H1 (cell line): ENCODE measurements around the gene DAPK2. TPM values are rescaled to one million over a fixed set of nuclear protein-coding genes. Genes with fewer than 3 reads are reported as not detected.

Experiments
- CTCF ChIA-PET: fragments of 300-600 bp; sonication (Branson Sonifier 250); formaldehyde crosslinking; loops from one replicate; lab custom pipeline; 2021; ENCODE audit not compliant: partially characterized antibody; lab: Charles Lee
- POLR2A ChIA-PET: fragments of 300-600 bp; sonication (Branson Sonifier 250); formaldehyde crosslinking; loops from one replicate; lab custom pipeline; 2021; ENCODE audit warnings: inconsistent platforms; ENCODE audit not compliant: partially characterized antibody; lab: Charles Lee
- DNase-seq, 2 experiments: peaks; one replicate each; pipeline versions ENCODE4 v3.0.0 to v3.0.0-alpha.2; 2010 to 2022; ENCODE audit warnings: low spot score in 2 of 2, low read depth in 1 of 2, mixed read lengths in 1 of 2
- FAIRE-seq: peaks from 2 replicates; lab custom pipeline; 2011; peaks lifted over from hg19 to GRCh38; lab: Jason Lieb, UNC
- H2AFZ ChIP-seq: 2 replicates; pipeline ENCODE4 v1.8.1; 2012; ENCODE audit warnings: low read length, inconsistent platforms
- H2AK5ac ChIP-seq: 2 replicates; pipeline ENCODE4 v1.6.1; 2013; ENCODE audit warnings: low read depth, low read length
- H2BK120ac ChIP-seq: replicated peaks from 2 replicates; pipeline ENCODE3; 2013; ENCODE audit warnings: low read depth, low read length, inconsistent platforms
- H2BK12ac ChIP-seq: 2 replicates; pipeline ENCODE4 v1.6.1; 2013; ENCODE audit warnings: low read depth, low read length
- H2BK15ac ChIP-seq: 2 replicates; pipeline ENCODE4 v1.6.1; 2013; ENCODE audit warnings: low read length
- H2BK20ac ChIP-seq: 2 replicates; pipeline ENCODE4 v1.6.1; 2013; ENCODE audit warnings: low read length
- H2BK5ac ChIP-seq: 2 replicates; pipeline ENCODE4 v1.6.1; 2013; ENCODE audit warnings: low read depth, low read length
- H3K14ac ChIP-seq: 2 replicates; pipeline ENCODE4 v1.6.1; 2013; ENCODE audit warnings: inconsistent platforms; ENCODE audit not compliant: insufficient read length
- H3K18ac ChIP-seq: 2 replicates; pipeline ENCODE4 v1.6.1; 2013; ENCODE audit warnings: low read length; ENCODE audit errors: extremely low read depth
- H3K23ac ChIP-seq: 2 replicates; pipeline ENCODE4 v1.6.1; 2013; ENCODE audit warnings: inconsistent platforms; ENCODE audit not compliant: insufficient read length
- H3K23me2 ChIP-seq: 2 replicates; pipeline ENCODE4 v1.6.1; 2013; ENCODE audit warnings: low read depth, low read length
- H3K27ac ChIP-seq: 2 replicates; pipeline ENCODE4 v1.6.1; 2011; ENCODE audit warnings: low read depth, low read length, inconsistent platforms
- H3K27me3 ChIP-seq, 4 experiments: replicated peaks in 1 of 4; 1 replicate in 1 of 4; 2 replicates in 3 of 4; pipeline versions ENCODE4 v1.6.1 to v1.8.1; 2011 to 2013; ENCODE audit warnings: low read length in 3 of 4, mild to moderate bottlenecking in 3 of 4, inconsistent platforms in 2 of 4, mixed read lengths in 2 of 4, moderate library complexity in 1 of 4; ENCODE audit not compliant: control insufficient read depth in 3 of 4, insufficient read depth in 3 of 4; ENCODE audit errors: extremely low read depth in 1 of 4
- H3K36me3 ChIP-seq, 4 experiments: 2 replicates each; pipeline versions ENCODE4 v1.6.1 to v1.8.1; 2011 to 2013; ENCODE audit warnings: mild to moderate bottlenecking in 4 of 4, low read length in 3 of 4, moderate library complexity in 2 of 4, control low read depth in 1 of 4, inconsistent platforms in 1 of 4; ENCODE audit not compliant: insufficient read depth in 4 of 4, control insufficient read depth in 2 of 4
- H3K4ac ChIP-seq: replicated peaks from 2 replicates; pipeline ENCODE3; 2013; ENCODE audit warnings: low read length, low read depth, mixed read lengths, inconsistent platforms; ENCODE audit not compliant: insufficient read length
- H3K4me1 ChIP-seq, 4 experiments: replicated peaks in 1 of 4; 1 replicate in 1 of 4; 2 replicates in 3 of 4; pipeline versions ENCODE4 v1.6.1 to v1.8.1; 2011 to 2013; ENCODE audit warnings: low read length in 3 of 4, inconsistent platforms in 2 of 4, mixed read lengths in 1 of 4; ENCODE audit not compliant: insufficient read depth in 4 of 4, control insufficient read depth in 3 of 4
- H3K4me2 ChIP-seq, 2 experiments: 2 replicates each; pipeline versions ENCODE4 v1.6.1 to v1.8.1; 2011 to 2013; ENCODE audit warnings: low read depth in 2 of 2, low read length in 2 of 2, control low read depth in 1 of 2, inconsistent platforms in 1 of 2, mild to moderate bottlenecking in 1 of 2; ENCODE audit not compliant: insufficient read depth in 1 of 2
- H3K4me3 ChIP-seq, 4 experiments: fragments of 200-600, 300-600 bp in 1 of 4; sonication (generic), shearing (Covaris generic), sonication (Bioruptor Twin) in 1 of 4; 2 replicates each; pipeline versions ENCODE4 v1.5.1 to v1.8.1; 2011 to 2016; ENCODE audit warnings: low read length in 4 of 4, low read depth in 3 of 4, control low read depth in 2 of 4, inconsistent platforms in 2 of 4, mild to moderate bottlenecking in 2 of 4, mixed read lengths in 1 of 4, moderate library complexity in 1 of 4; ENCODE audit not compliant: insufficient read depth in 2 of 4; ENCODE audit errors: extremely low read depth in 1 of 4
- H3K56ac ChIP-seq: replicated peaks from 2 replicates; pipeline ENCODE3; 2013; ENCODE audit warnings: low read depth, mild to moderate bottlenecking, mixed read lengths, low read length, inconsistent platforms; ENCODE audit not compliant: insufficient read length
- H3K79me1 ChIP-seq: 2 replicates; pipeline ENCODE4 v1.6.1; 2013; ENCODE audit warnings: low read depth, low read length, control low read depth
- H3K79me2 ChIP-seq, 2 experiments: 2 replicates each; pipeline versions ENCODE4 v1.6.1 to v1.8.1; 2012 to 2013; ENCODE audit warnings: low read length in 2 of 2, mild to moderate bottlenecking in 2 of 2, inconsistent platforms in 1 of 2; ENCODE audit not compliant: insufficient read depth in 2 of 2, control insufficient read depth in 1 of 2
- H3K9ac ChIP-seq, 4 experiments: replicated peaks in 1 of 4; 1 replicate in 1 of 4; 2 replicates in 3 of 4; pipeline versions ENCODE4 v1.6.1 to v1.8.1; 2011 to 2013; ENCODE audit warnings: low read depth in 3 of 4, low read length in 3 of 4, control low read depth in 2 of 4, mild to moderate bottlenecking in 2 of 4, moderate library complexity in 2 of 4, inconsistent platforms in 1 of 4; ENCODE audit errors: extremely low read depth in 1 of 4
- H3K9me3 ChIP-seq, 2 experiments: 2 replicates each; pipeline versions ENCODE4 v1.6.1 to v1.8.1; 2012 to 2013; ENCODE audit warnings: mild to moderate bottlenecking in 2 of 2, moderate library complexity in 2 of 2, control low read depth in 1 of 2, inconsistent platforms in 1 of 2, low read depth in 1 of 2, low read length in 1 of 2, mixed read lengths in 1 of 2; ENCODE audit not compliant: insufficient read depth in 2 of 2
- H4K20me1 ChIP-seq, 2 experiments: replicated peaks in 1 of 2; 2 replicates each; pipeline versions ENCODE3 to v1.8.1; 2011 to 2013; ENCODE audit warnings: inconsistent platforms in 2 of 2, low read length in 2 of 2, mild to moderate bottlenecking in 1 of 2; ENCODE audit not compliant: insufficient read depth in 2 of 2, control insufficient read depth in 1 of 2
- H4K5ac ChIP-seq: 2 replicates; pipeline ENCODE4 v1.6.1; 2013; ENCODE audit warnings: low read length, low read depth, mixed read lengths, inconsistent platforms; ENCODE audit not compliant: insufficient read length
- H4K8ac ChIP-seq: 2 replicates; pipeline ENCODE4 v1.8.0; 2013; ENCODE audit warnings: mild to moderate bottlenecking, moderate library complexity, low read length, inconsistent platforms; ENCODE audit not compliant: insufficient read depth; ENCODE audit errors: extremely low read depth
- H4K91ac ChIP-seq: replicated peaks from 2 replicates; pipeline ENCODE3; 2013; ENCODE audit warnings: low read length, mixed read lengths, inconsistent platforms; ENCODE audit not compliant: insufficient read length
- CBX8 ChIP-seq: fragments of 300-800, 300-1000 bp; sonication (generic); IDR thresholded peaks from 2 replicates; pipeline ENCODE4 v1.7.1; 2016; ENCODE audit warnings: low read depth, low read length, borderline replicate concordance
- CEBPB ChIP-seq: IDR thresholded peaks from 2 replicates; pipeline ENCODE4 v1.6.1; 2012; ENCODE audit warnings: low read depth, low read length
- CREB1 ChIP-seq: IDR thresholded peaks from 2 replicates; pipeline ENCODE4 v1.6.1; 2012; ENCODE audit warnings: inconsistent platforms
- EP300 ChIP-seq, 2 experiments: IDR thresholded peaks; 1 replicate in 1 of 2; 2 replicates in 1 of 2; pipeline ENCODE4 v1.6.1; 2011 to 2012; ENCODE audit warnings: low read depth in 2 of 2, low read length in 2 of 2, mild to moderate bottlenecking in 2 of 2, borderline replicate concordance in 1 of 2, inconsistent platforms in 1 of 2, moderate library complexity in 1 of 2
- KDM1A ChIP-seq: fragments of 200-600, 300-600 bp; sonication (generic); IDR thresholded peaks from 2 replicates; pipeline ENCODE4 v1.7.1; 2016; ENCODE audit warnings: mild to moderate bottlenecking, low read length, borderline replicate concordance
- SIRT6 ChIP-seq: IDR thresholded peaks from one replicate; pipeline ENCODE4 v1.7.1; 2012; ENCODE audit warnings: low read length, inconsistent platforms
- SP2 ChIP-seq: IDR thresholded peaks from 2 replicates; pipeline ENCODE4 v1.6.1; 2012; ENCODE audit warnings: mild to moderate bottlenecking, low read length, inconsistent platforms
- SP4 ChIP-seq: IDR thresholded peaks from 2 replicates; pipeline ENCODE4 v1.6.1; 2012; ENCODE audit warnings: low read length, inconsistent platforms
- WGBS, 2 experiments: shearing (Covaris generic) in 1 of 2; methylation state at CpG; one replicate each; pipeline versions ENCODE4 v1.1.6 to v1.1.7; 2013 to 2015; ENCODE audit warnings: low lambda C conversion rate in 2 of 2, mixed read lengths in 2 of 2, inconsistent platforms in 1 of 2, low coverage in 1 of 2, missing lambda C conversion rate in 1 of 2; ENCODE audit not compliant: insufficient replicate concordance in 2 of 2, insufficient coverage in 1 of 2, insufficient read length in 1 of 2; ENCODE audit errors: extremely low coverage in 1 of 2, missing lambda C conversion rate in 1 of 2; 5-methylcytosine and 5-hydroxymethylcytosine counted together
- polyA plus RNA-seq, 7 experiments: library from polyadenylated mRNA; depleted of rRNA in 3 of 7; stranded (reverse) in 5 of 7; unstranded in 2 of 7; fragments of >200 nt in 5 of 7; fragments of 200-250 nt in 2 of 7; gene quantifications; 1 replicate in 5 of 7; 2 replicates in 1 of 7; 4 replicates in 1 of 7; pipeline versions ENCODE4 v1.2.1 to v1.2.3, GENCODE V29; 2011 to 2013; ENCODE audit warnings: missing spikeins in 2 of 7, mixed read lengths in 2 of 7
- total RNA-seq: library from RNA; stranded (reverse); fragmentation: NEBNext Ultra II Directional; extraction: Animal tissue kit (Norgen Biotek cat#: 25700); gene quantifications from 2 replicates; pipeline ENCODE4 v1.2.1, GENCODE V29; 2021
- TF ChIP-seq, protein P1 (sequence below): IDR thresholded peaks from 2 replicates; pipeline ENCODE4 v1.6.1; 2011; ENCODE audit warnings: low read depth, mild to moderate bottlenecking, low read length; ENCODE audit not compliant: insufficient read depth

DAPK2 gene
- total and polyA plus RNA-seq, 2 of the 8 experiments (the other 6 are each of a cell fraction or from before 2014, with no cell fraction given) = 1.8 to 2.9 TPM

DNA sequence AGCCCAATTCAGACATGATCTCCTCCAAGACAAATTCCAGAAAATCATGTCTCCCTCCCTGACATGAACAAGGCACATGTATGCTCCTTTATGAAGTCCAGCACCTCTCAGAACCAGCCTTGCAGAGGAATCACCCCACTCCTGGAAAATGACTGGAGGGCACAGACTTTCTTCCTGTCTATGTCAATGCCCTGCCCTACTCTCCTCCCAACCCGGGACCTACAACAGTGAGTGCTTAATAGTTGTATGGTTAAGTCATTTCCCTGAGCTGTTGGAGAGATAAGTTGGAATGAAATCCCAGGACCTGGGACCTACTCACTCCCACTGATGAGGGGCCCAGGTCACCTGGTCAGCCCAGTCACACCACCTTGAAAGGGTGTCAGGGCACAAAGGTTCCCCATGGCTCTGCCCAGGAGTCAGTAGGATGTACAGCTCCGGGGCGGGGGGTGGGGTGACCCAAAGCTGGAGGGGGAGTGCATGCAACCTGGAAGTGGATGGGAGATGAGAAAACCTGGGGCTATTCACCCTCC is 132.4 kb downstream of the DAPK2 start:
- H3K79me1 ChIP-seq = no peaks in the 10 kb centered on the region
- H3K4me2 ChIP-seq = no peak overlapping the region
- H3K9ac ChIP-seq = no peak overlapping the region
- H2BK12ac ChIP-seq = no peak overlapping the region
- H2BK15ac ChIP-seq = no peak overlapping the region
- no peak overlapping the region for H4K8ac ChIP-seq
- no peak overlapping the region for H3K4ac ChIP-seq
- peaks cover 0 to 20% (median 7%) of the 10 kb centered on the region in 4 experiments; a peak in 5 of 7 replicates for H3K4me1 ChIP-seq
- H3K27ac ChIP-seq = no peak overlapping the region
- no peak overlapping the region for H4K5ac ChIP-seq
- no peak for DNase-seq
- H3K36me3 ChIP-seq = no peaks in the 10 kb centered on the region
- H3K4me3 ChIP-seq = no peak overlapping the region
- H3K9me3 ChIP-seq = no peaks in the 10 kb centered on the region
- no peak overlapping the region for H2BK5ac ChIP-seq
- no peak overlapping the region for H2BK20ac ChIP-seq
- no peaks in the 10 kb centered on the region for H3K79me2 ChIP-seq
- H2BK120ac ChIP-seq = no peak overlapping the region
- no peak overlapping the region for H2AK5ac ChIP-seq
- 78% methylated on average over 2 of the region's 3 CpGs; no CpG with 5 or more reads in 1 of the 2 experiments for WGBS, 2 experiments
- no peak for TF ChIP-seq SIRT6
- no peak for TF ChIP-seq CREB1
- TF ChIP-seq KDM1A = no peak
- TF ChIP-seq SP2 = no peak
- no peak for TF ChIP-seq SP4
- TF ChIP-seq CEBPB = no peak
- TF ChIP-seq, protein P1, sequence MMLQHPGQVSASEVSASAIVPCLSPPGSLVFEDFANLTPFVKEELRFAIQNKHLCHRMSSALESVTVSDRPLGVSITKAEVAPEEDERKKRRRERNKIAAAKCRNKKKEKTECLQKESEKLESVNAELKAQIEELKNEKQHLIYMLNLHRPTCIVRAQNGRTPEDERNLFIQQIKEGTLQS = no peak
- TF ChIP-seq EP300 (IDR thresholded peaks at IDR 0.05; ENCODE audit: borderline replicate concordance in 1 of 2, low read depth in 2 of 2, low read length in 2 of 2) = no peak
- no peak for TF ChIP-seq CBX8
- H3K14ac ChIP-seq = no peak overlapping the region
- H3K56ac ChIP-seq = no peak overlapping the region
- FAIRE-seq = no peak
- ChIA-PET CTCF (interaction anchor here (0.9 to 3.3 kb wide), 4 partner anchors 23 to 162 kb away, joined by 3 to 20 read pairs (median 7); no protein-coding TSS in a partner anchor), POLR2A (no interaction called here)
- no peaks in the 10 kb centered on the region for H4K20me1 ChIP-seq
- no peak overlapping the region for H3K18ac ChIP-seq
- H3K23ac ChIP-seq = no peak overlapping the region
- H3K27me3 ChIP-seq = no peaks in the 10 kb centered on the region
- H3K23me2 ChIP-seq = no peaks in the 10 kb centered on the region
- H2AFZ ChIP-seq = no peak overlapping the region
- H4K91ac ChIP-seq = no peak overlapping the region
